ENCODE data around the gene ADGRF5.

The ADGRF5 gene

GRCh38 chr6:46921731-46922130, at the start of gene ADGRF5:
TSS of gene ADGRF5 (minus strand) at chr6:46921938. CDS start at chr6:46906762, 15,176 bp downstream.
- no peak within 1 kb of the TSS for H3K27ac Mint-ChIP-seq
- no peaks in the 10 kb centered on the region for H3K36me3 Mint-ChIP-seq (ENCODE audit: low read depth)
- H3K9me3 Mint-ChIP-seq, result no peaks in the 10 kb centered on the region
- H3K4me1 Mint-ChIP-seq (ENCODE audit: low read depth), result no peaks in the 10 kb centered on the region
- H3K27me3 Mint-ChIP-seq, result peaks cover 9% of the 10 kb centered on the region
- H3K4me3 Mint-ChIP-seq, result no peak within 1 kb of the TSS
- DNase-seq, result no peak

- Mint-ChIP-seq H3K36me3 (ENCODE audit: low read depth) (no peaks in the 10 kb centered on the region), H3K27me3 (peaks cover 20% of the 10 kb centered on the region), H3K4me3 (no peak overlapping the region), H3K9me3 (no peaks in the 10 kb centered on the region), H3K4me1 (ENCODE audit: low read depth) (no peaks in the 10 kb centered on the region), H3K27ac (no peak overlapping the region)
- DNase-seq, result no peak
Observed at GRCh38 chr6:46969206-46969605, 47.5 kb upstream of the ADGRF5 start.

DNA sequence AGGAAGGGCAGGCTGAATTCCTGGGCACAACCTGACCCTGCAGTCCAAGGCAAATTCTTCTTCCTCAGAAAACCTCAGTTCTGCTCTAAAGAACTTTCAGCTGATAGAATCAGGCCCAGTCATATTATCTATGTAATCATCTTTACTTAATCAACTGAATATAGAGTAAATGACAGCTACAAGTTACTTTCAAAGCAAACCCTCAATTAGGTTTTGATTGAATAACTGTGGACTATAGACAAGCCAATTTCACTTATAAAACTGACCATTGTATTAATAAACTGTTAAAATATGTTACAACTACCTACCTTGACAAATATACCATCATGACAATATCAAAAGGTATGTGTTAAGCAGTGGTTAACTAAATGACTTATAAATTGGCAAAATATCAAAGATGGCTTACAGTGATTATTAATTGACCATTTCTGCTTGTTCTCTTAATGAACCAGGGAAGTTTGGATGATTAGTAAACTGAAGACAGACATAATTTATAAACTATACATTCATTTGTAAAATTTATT, 46.1 kb upstream of the ADGRF5 start:
- Mint-ChIP-seq H3K36me3 (ENCODE audit: low read depth) (no peaks in the 10 kb centered on the region), H3K4me3 (no peak overlapping the region), H3K27me3 (peaks cover 20% of the 10 kb centered on the region), H3K27ac (no peak overlapping the region), H3K4me1 (ENCODE audit: low read depth) (no peaks in the 10 kb centered on the region), H3K9me3 (no peaks in the 10 kb centered on the region)
- DNase-seq, result no peak

GRCh38 chr6:46964716-46965519, 43.2 kb upstream of the ADGRF5 start:
- H3K9me3 Mint-ChIP-seq, result no peaks in the 10 kb centered on the region
- no peak overlapping the region for H3K4me3 Mint-ChIP-seq
- H3K27ac Mint-ChIP-seq, result no peak overlapping the region
- no peaks in the 10 kb centered on the region for H3K36me3 Mint-ChIP-seq (ENCODE audit: low read depth)
- DNase-seq, result no peak
- peaks cover 11% of the 10 kb centered on the region for H3K27me3 Mint-ChIP-seq
- no peaks in the 10 kb centered on the region for H3K4me1 Mint-ChIP-seq (ENCODE audit: low read depth)

DNA sequence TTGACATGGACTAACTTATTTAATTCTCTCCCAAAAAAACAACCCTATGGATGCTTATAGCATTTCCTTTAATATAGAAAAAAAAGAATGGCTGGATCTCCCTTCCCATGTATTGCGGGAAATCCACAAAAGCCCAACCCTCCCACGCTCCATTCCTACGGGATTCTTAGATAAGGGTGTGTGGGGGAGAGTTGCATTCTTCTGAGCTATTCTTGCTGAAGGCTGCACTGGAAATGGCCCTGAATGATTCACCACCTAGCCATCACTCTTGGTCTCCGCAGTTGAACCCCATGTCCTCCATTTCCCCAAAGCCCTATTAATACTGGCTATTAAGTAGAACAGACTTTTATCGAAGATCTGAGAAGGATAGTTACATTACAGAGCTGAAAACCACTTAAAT, 41.9 kb upstream of the ADGRF5 start:
- H3K4me1 Mint-ChIP-seq (ENCODE audit: low read depth), result no peaks in the 10 kb centered on the region
- no peaks in the 10 kb centered on the region for H3K36me3 Mint-ChIP-seq (ENCODE audit: low read depth)
- H3K4me3 Mint-ChIP-seq, result no peak overlapping the region
- no peak for DNase-seq
- H3K27ac Mint-ChIP-seq, result no peak overlapping the region
- H3K9me3 Mint-ChIP-seq, result no peaks in the 10 kb centered on the region
- peaks cover 11% of the 10 kb centered on the region for H3K27me3 Mint-ChIP-seq

- H3K4me1 Mint-ChIP-seq (ENCODE audit: low read depth), result no peaks in the 10 kb centered on the region
- no peak overlapping the region for H3K4me3 Mint-ChIP-seq
- peaks cover 11% of the 10 kb centered on the region for H3K27me3 Mint-ChIP-seq
- DNase-seq, result no peak
- no peaks in the 10 kb centered on the region for H3K36me3 Mint-ChIP-seq (ENCODE audit: low read depth)
- H3K9me3 Mint-ChIP-seq, result no peaks in the 10 kb centered on the region
- no peak overlapping the region for H3K27ac Mint-ChIP-seq
Observed at GRCh38 chr6:46963039-46963438, 41.3 kb upstream of the ADGRF5 start.

- H3K4me1 Mint-ChIP-seq (ENCODE audit: low read depth), result no peaks in the 10 kb centered on the region
Observed at GRCh38 chr6:46961711-46962110, 40.0 kb upstream of the ADGRF5 start.

GRCh38 chr6:46961232-46961631, 39.5 kb upstream of the ADGRF5 start:
- Mint-ChIP-seq H3K4me1 (ENCODE audit: low read depth) (no peaks in the 10 kb centered on the region), H3K27me3 (peaks cover 10% of the 10 kb centered on the region), H3K36me3 (ENCODE audit: low read depth) (no peaks in the 10 kb centered on the region), H3K27ac (no peak overlapping the region), H3K4me3 (no peak overlapping the region), H3K9me3 (no peaks in the 10 kb centered on the region)
- DNase-seq, result no peak

More at GRCh38 chr6:46961711-46962110, 40.0 kb upstream of the ADGRF5 start:
- Mint-ChIP-seq H3K36me3 (ENCODE audit: low read depth) (no peaks in the 10 kb centered on the region), H3K27me3 (peaks cover 13% of the 10 kb centered on the region), H3K9me3 (no peaks in the 10 kb centered on the region), H3K27ac (no peak overlapping the region), H3K4me3 (no peak overlapping the region)
- no peak for DNase-seq

DNA sequence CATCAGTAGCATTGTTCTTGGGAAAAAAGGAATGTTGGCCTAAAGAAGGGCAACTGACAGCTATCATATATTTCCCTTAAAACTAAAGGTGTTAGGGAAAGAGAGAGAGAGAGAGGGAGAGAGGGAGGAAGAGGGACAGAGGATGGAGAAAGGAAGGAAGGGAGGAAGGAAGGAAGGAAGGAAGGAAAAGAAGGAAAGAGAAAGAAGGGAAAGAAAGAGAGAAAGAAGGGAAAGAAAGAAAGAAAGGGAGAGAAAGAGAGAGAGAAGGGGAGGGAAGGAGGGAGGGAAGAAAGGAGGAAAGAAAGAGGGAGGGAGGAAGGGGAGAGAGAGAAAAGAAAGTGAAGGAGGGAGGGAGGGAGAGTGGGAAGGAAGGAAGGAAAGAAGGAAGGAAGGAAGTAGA, 37.7 kb upstream of the ADGRF5 start:
- Mint-ChIP-seq H3K9me3 (no peaks in the 10 kb centered on the region), H3K4me3 (no peak overlapping the region), H3K36me3 (ENCODE audit: low read depth) (no peaks in the 10 kb centered on the region), H3K27ac (no peak overlapping the region), H3K4me1 (ENCODE audit: low read depth) (no peaks in the 10 kb centered on the region), H3K27me3 (peaks cover 10% of the 10 kb centered on the region)
- no peak for DNase-seq

DNA sequence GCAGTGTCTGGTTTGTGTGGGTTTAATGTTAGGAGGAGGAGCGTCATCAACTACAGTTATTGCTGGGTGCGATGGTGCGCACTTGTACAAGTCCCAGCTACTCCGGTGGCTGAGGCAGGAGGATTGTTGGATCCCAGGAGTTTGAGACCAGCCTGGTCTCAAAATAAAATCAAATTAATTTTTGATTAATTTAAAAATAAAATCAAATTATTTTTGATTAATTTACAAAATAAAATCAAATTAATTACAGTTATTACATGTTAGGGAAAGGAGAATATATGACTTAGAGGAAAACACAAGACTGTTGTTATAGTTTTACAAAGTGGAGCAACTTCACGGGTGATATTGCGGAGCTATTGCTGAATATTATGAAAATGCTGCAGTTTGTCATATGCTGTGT, 34.7 kb upstream of the ADGRF5 start:
- Mint-ChIP-seq H3K9me3 (no peaks in the 10 kb centered on the region), H3K27me3 (peaks cover 22% of the 10 kb centered on the region), H3K4me1 (ENCODE audit: low read depth) (no peaks in the 10 kb centered on the region), H3K36me3 (ENCODE audit: low read depth) (no peaks in the 10 kb centered on the region), H3K27ac (no peak overlapping the region), H3K4me3 (no peak overlapping the region)
- no peak for DNase-seq

DNA sequence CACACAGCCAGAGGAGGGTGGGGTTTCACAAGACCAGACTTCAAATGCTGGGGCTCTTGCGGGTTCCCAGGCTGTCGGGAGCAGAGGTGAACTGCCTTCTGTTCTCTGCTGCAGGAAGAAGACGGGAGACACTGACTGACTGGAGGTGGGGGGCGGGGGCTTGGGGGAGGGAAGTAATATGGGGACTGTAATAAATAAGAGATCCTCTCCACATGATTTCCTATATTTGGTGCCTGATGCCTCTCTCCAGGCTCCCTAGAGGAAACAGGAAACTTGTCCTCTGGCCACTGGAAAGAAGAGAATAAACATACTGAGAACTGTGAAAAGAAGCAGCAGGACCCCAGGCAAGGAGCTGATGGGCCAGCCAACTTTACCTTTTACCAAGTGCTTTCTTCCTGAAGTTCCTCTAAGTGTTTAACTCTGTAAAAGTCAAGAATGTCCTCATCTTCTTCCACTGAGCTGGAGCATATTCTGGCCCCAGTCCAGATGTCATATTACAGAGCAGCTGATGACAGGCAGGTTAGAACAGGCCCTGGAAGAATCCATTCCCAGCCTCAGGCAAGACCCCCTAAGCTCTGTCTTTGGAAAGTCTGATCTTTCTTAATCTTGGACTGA, 33.2 kb upstream of the ADGRF5 start:
- H3K27me3 Mint-ChIP-seq, result peaks cover 22% of the 10 kb centered on the region
- H3K4me3 Mint-ChIP-seq, result no peak overlapping the region
- no peaks in the 10 kb centered on the region for H3K4me1 Mint-ChIP-seq (ENCODE audit: low read depth)
- no peaks in the 10 kb centered on the region for H3K9me3 Mint-ChIP-seq
- no peaks in the 10 kb centered on the region for H3K36me3 Mint-ChIP-seq (ENCODE audit: low read depth)
- no peak for DNase-seq
- no peak overlapping the region for H3K27ac Mint-ChIP-seq

GRCh38 chr6:46953921-46954320, 32.2 kb upstream of the ADGRF5 start:
- no peaks in the 10 kb centered on the region for H3K9me3 Mint-ChIP-seq
- H3K4me1 Mint-ChIP-seq (ENCODE audit: low read depth), result no peaks in the 10 kb centered on the region
- H3K4me3 Mint-ChIP-seq, result no peak overlapping the region
- peaks cover 22% of the 10 kb centered on the region for H3K27me3 Mint-ChIP-seq
- no peak overlapping the region for H3K27ac Mint-ChIP-seq
- H3K36me3 Mint-ChIP-seq (ENCODE audit: low read depth), result no peaks in the 10 kb centered on the region
- DNase-seq, result no peak

- Mint-ChIP-seq H3K9me3 (no peaks in the 10 kb centered on the region), H3K27me3 (peaks cover 14% of the 10 kb centered on the region), H3K4me3 (no peak overlapping the region), H3K4me1 (ENCODE audit: low read depth) (no peaks in the 10 kb centered on the region), H3K27ac (no peak overlapping the region), H3K36me3 (ENCODE audit: low read depth) (no peaks in the 10 kb centered on the region)
- no peak for DNase-seq
Observed at GRCh38 chr6:46949632-46950280, 28.0 kb upstream of the ADGRF5 start.

DNA sequence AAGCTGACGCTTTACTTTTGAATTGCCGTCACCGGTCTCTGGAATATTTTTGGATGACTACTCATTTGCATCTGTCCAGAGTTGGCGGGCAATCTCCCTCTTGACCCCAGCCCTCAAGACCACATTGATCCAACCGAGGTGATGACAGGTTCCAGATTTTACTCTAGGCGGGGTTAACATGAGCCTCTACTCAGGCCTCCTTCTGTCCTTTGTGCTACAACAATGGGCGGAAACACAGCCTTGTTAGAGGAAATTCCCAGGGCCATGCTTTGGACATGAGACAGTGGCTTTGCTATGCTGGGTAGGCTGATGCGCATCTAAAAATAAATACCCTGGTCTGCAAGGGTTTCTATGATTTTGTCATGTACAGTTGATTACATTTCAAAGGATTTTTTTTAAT, 27.0 kb upstream of the ADGRF5 start:
- peaks cover 12% of the 10 kb centered on the region for H3K27me3 Mint-ChIP-seq
- H3K4me1 Mint-ChIP-seq (ENCODE audit: low read depth), result no peaks in the 10 kb centered on the region
- H3K27ac Mint-ChIP-seq, result no peak overlapping the region
- no peaks in the 10 kb centered on the region for H3K36me3 Mint-ChIP-seq (ENCODE audit: low read depth)
- DNase-seq, result no peak
- no peaks in the 10 kb centered on the region for H3K9me3 Mint-ChIP-seq
- H3K4me3 Mint-ChIP-seq, result no peak overlapping the region

GRCh38 chr6:46947497-46947896, 25.8 kb upstream of the ADGRF5 start:
- Mint-ChIP-seq H3K36me3 (ENCODE audit: low read depth) (no peaks in the 10 kb centered on the region), H3K4me3 (no peak overlapping the region), H3K9me3 (no peaks in the 10 kb centered on the region), H3K4me1 (ENCODE audit: low read depth) (no peaks in the 10 kb centered on the region), H3K27ac (no peak overlapping the region), H3K27me3 (peaks cover 10% of the 10 kb centered on the region)
- DNase-seq, result no peak

All from activated T-cell treated with anti-CD3 and anti-CD28 coated beads, Interleukin-2, amount 50 U/mL, for 24 hours (primary cell).